GM12801 (cell line): Measurements from ENCODE around the gene SERHL2.

Source experiments
- TF ChIP-seq, protein P1 (sequence below): IDR thresholded peaks from one replicate; pipeline ENCODE4 v1.5.1; 2011; ENCODE audit warnings: control low read depth; ENCODE audit not compliant: insufficient read length; ENCODE audit errors: extremely low read depth

SERHL2 gene

DNA sequence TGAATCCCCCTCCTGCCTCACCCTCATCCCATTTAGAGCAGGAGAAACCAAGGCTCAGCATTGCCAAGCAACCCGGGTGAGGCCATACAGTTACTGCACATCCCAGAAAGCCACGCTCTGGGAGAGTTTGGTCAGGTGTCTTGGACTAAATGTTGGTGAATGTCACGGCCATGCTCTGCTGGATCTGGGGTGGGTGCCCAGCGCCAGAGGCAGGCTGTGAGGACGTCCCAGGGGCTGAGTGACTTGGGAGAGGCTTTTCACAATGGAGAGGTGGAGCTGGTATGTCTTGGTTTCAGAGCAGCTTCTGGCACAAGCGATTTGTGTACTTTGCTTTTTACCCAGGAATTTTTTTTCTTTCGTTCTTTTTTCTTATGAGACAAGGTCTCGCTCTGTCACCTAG lies 6.6 kb downstream of the SERHL2 start:
- TF ChIP-seq, protein P1, sequence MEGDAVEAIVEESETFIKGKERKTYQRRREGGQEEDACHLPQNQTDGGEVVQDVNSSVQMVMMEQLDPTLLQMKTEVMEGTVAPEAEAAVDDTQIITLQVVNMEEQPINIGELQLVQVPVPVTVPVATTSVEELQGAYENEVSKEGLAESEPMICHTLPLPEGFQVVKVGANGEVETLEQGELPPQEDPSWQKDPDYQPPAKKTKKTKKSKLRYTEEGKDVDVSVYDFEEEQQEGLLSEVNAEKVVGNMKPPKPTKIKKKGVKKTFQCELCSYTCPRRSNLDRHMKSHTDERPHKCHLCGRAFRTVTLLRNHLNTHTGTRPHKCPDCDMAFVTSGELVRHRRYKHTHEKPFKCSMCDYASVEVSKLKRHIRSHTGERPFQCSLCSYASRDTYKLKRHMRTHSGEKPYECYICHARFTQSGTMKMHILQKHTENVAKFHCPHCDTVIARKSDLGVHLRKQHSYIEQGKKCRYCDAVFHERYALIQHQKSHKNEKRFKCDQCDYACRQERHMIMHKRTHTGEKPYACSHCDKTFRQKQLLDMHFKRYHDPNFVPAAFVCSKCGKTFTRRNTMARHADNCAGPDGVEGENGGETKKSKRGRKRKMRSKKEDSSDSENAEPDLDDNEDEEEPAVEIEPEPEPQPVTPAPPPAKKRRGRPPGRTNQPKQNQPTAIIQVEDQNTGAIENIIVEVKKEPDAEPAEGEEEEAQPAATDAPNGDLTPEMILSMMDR = no peak

DNA sequence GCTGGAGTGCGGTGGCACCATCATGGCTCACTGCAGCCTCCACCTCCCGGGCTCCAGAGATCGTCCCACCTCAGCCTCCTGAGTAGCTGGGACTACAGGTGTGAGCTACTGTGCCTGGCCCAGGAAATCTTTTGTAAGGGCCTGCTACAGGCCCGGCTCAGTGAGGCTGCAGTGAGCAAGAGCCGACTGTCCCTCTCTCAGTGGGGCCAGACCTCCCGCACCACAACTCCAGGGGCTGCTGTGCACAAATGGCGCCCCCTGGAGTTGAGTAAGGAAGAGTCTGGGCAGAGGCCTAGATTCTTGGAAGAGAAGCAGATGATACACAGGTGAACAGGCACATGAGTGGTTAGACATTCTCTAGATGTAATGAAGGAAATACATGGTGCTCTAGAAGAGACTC lies 7.0 kb downstream of the SERHL2 start:
- TF ChIP-seq, protein P1 = no peak

DNA sequence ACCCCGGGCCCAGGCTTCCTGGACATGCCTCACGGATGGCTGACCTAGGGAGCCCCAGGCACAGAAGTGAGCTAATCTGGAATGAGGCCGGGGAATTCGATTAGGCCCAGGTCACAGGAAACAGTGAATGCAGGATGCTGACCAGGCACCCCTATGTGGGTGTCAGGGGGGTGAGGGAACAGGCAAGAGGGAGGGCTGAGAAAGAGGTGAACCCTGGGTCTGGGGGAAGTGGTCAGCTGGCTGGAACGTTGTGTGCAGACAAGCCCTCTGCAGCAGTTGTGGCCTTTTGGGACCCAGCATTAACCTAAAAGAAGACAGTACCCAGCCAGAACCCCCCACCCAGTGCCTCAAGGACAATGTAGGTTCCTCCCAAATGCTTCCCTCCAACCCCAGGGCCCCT lies 8.1 kb downstream of the SERHL2 start:
- TF ChIP-seq, protein P1 = no peak

DNA sequence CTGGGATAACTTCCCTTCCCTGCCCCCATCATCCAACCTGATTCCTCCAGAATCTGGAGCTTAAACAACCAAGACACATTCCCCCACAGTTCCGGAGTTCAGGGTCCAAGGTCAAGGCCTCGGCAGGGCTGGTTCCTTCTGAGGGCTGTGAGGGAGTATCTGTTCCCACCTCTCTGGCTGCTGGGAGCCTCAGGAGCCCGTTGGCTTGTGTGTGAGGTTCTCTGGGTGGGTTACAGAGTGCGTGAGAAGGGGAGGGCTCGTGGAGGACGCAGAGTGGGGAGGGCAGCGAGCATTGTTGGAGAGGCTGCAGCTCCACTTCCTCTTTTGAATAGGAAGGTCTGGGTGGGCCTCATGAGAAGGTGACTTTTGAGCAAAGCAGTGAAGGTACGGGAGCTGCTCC lies 8.5 kb downstream of the SERHL2 start:
- TF ChIP-seq, protein P1 = no peak

DNA sequence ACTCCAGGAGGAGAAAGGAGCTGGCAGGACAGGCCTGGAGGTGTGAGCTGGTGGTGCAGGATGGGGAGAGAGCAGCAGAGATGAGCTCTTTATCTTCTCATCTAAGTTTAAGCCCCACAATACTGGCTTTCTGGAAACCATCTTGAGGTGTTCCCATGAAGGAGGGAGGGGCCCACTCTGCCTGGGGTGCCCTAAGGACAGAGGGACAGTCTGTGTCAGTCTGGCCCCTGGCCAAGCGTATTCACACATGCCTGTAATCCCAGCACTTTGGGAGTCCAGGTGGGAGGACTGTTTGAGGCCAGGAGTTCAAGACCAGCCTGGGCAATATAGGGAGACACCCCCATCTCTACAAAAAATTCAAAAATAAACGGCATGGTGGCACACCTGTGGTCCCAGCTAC lies 8.9 kb downstream of the SERHL2 start:
- TF ChIP-seq, protein P1 = no peak

DNA sequence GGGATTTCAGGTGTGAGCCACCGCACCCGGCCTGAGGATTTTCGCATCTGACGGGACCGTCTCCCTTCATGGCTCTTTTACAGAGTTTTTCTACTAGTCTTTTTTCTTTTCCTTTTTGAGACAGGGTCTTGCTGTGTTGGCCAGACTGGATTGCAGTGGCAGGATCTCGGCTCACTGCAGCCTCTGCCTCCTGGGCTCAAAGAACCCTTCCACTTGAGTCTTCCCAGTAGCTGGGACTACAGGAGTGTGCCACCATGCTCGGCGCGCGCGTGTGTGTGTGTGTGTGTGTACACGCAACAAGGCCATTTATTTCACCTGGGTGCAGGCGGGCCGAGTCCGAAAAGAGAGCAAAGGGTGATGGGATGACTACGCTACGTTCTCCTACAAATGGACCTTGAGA lies 10.9 kb downstream of the SERHL2 start:
- TF ChIP-seq, protein P1 = no peak

DNA sequence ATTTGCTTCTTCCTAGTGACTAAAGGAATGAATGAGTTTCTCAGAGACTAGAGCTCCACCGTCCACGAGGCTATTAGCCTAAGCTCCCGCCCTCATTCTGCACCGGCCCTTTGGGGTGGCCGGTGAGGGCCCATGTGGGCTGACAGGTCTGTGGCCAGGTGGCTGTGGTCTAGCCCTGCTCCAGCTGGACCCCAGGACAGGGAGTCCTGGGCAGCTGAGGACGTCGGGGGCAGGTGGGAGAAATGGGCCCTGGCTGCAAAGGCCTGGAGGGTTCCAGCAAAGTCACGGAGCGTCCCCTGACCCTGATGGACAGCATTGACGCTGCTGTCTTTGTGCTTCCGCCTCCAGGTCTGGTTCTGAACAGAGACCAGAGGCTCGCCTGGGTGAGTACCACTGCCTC lies 12.2 kb downstream of the SERHL2 start:
- TF ChIP-seq, protein P1 = no peak
